Ovary (tissue), 3 donors: ENCODE measurements around the gene CTNNBIP1.

Experiments used
- CTCF ChIP-seq, 3 donors: fragments of 450-650 bp in 2 of 3; fragments of 200-600 bp in 1 of 3; IDR thresholded peaks; one replicate each; pipeline versions ENCODE4 v1.5.1 to v1.8.0; 2016 to 2022; ENCODE audit warnings: antibody characterized with exemption in 3 of 3, mild to moderate bottlenecking in 1 of 3
- EP300 ChIP-seq: sonication (generic); formaldehyde crosslinking; IDR thresholded peaks from one replicate; pipeline ENCODE4 v1.6.1; 2017; ENCODE audit warnings: antibody characterized with exemption
- donor health status: DM: no; HTN: no; CAD: no.

- TF ChIP-seq CTCF (IDR thresholded peaks at IDR 0.05) (no peak), EP300 (no peak)
Observed at GRCh38 chr1:9891207-9891606, 18.9 kb downstream of the CTNNBIP1 start.
